Esophagus muscularis mucosa (tissue), 4 donors: ENCODE results near the gene NPEPL1.

Experiments used
- CTCF ChIP-seq, 3 experiments: fragments of 200-600 bp in 2 of 3; fragments of 450-650 bp in 1 of 3; sonication (generic) in 2 of 3; IDR thresholded peaks; one replicate each; pipeline ENCODE4 v1.5.1; 2017 to 2019; ENCODE audit warnings: antibody characterized with exemption in 3 of 3, mild to moderate bottlenecking in 2 of 3, moderate library complexity in 1 of 3
- EP300 ChIP-seq: sonication (generic); formaldehyde crosslinking; IDR thresholded peaks from one replicate; pipeline ENCODE4 v1.6.1; 2017; ENCODE audit warnings: antibody characterized with exemption
- POLR2A ChIP-seq: fragments of 450-650 bp; IDR thresholded peaks from one replicate; pipeline ENCODE4 v1.6.1; 2017; ENCODE audit warnings: antibody characterized with exemption, moderate library complexity, mild to moderate bottlenecking, low read depth
- POLR2AphosphoS5 ChIP-seq, 2 donors: sonication (generic); formaldehyde crosslinking; IDR thresholded peaks; one replicate each; pipeline ENCODE4 v1.6.1; 2017; ENCODE audit warnings: antibody characterized with exemption in 2 of 2

- TF ChIP-seq EP300 (no peak), CTCF (IDR thresholded peaks at IDR 0.05) (no peak), POLR2A (no peak), POLR2AphosphoS5 (IDR thresholded peaks at IDR 0.05) (no peak)
Measured at GRCh38 chr20:58675641-58676040, 17.0 kb upstream of the NPEPL1 start.
